ENCODE measurements around the gene RPL38. TPM values are rescaled to one million over a fixed set of nuclear protein-coding genes. Genes with fewer than 3 reads are reported as not detected.

The RPL38 gene
- total RNA-seq, 2 donors from 2014 or later, result 163 to 177 TPM

GRCh38 chr17:74177018-74177450, 26.4 kb upstream of the RPL38 start:
- TF ChIP-seq CTCF (IDR thresholded peaks at IDR 0.05), result no peak
- ATAC-seq (ENCODE audit: insufficient number of reproducible peaks, low FRiP score, low read depth), result no peak
- Histone ChIP-seq H3K27me3 (replicated peaks; ENCODE audit: insufficient read depth) (no peaks in the 10 kb centered on the region), H3K4me1 (ENCODE audit: control insufficient read depth in 1 of 2, low read depth in 2 of 2) (no peaks in the 10 kb centered on the region), H3K4me3 (no peak overlapping the region), H3K27ac (no peak overlapping the region), H3K9me3 (no peaks in the 10 kb centered on the region), H3K36me3 (no peaks in the 10 kb centered on the region)
- no peak for DNase-seq (ENCODE audit: low spot score)

- Histone ChIP-seq H3K9me3 (no peaks in the 10 kb centered on the region), H3K27ac (no peak overlapping the region), H3K4me1 (ENCODE audit: control insufficient read depth in 1 of 2, low read depth in 2 of 2) (no peaks in the 10 kb centered on the region), H3K27me3 (replicated peaks; ENCODE audit: insufficient read depth) (no peaks in the 10 kb centered on the region), H3K4me3 (no peak overlapping the region), H3K36me3 (no peaks in the 10 kb centered on the region)
- no peak for TF ChIP-seq CTCF (IDR thresholded peaks at IDR 0.05)
- no peak for ATAC-seq (ENCODE audit: insufficient number of reproducible peaks, low FRiP score, low read depth)
- DNase-seq (ENCODE audit: low spot score), result no peak
Measured at GRCh38 chr17:74179576-74179975, 23.9 kb upstream of the RPL38 start.

GRCh38 chr17:74180336-74180735, 23.1 kb upstream of the RPL38 start:
- Histone ChIP-seq H3K27ac (no peak overlapping the region), H3K9me3 (no peaks in the 10 kb centered on the region), H3K36me3 (no peaks in the 10 kb centered on the region), H3K4me3 (no peak overlapping the region), H3K4me1 (ENCODE audit: control insufficient read depth in 1 of 2, low read depth in 2 of 2) (no peaks in the 10 kb centered on the region), H3K27me3 (replicated peaks; ENCODE audit: insufficient read depth) (no peaks in the 10 kb centered on the region)
- no peak for TF ChIP-seq CTCF (IDR thresholded peaks at IDR 0.05)
- DNase-seq (ENCODE audit: low spot score), result no peak
- no peak for ATAC-seq (ENCODE audit: insufficient number of reproducible peaks, low FRiP score, low read depth)

- Histone ChIP-seq H3K4me1 (ENCODE audit: control insufficient read depth in 1 of 2, low read depth in 2 of 2) (no peaks in the 10 kb centered on the region), H3K36me3 (no peaks in the 10 kb centered on the region), H3K4me3 (no peak overlapping the region), H3K27me3 (replicated peaks; ENCODE audit: insufficient read depth) (no peaks in the 10 kb centered on the region), H3K9me3 (no peaks in the 10 kb centered on the region), H3K27ac (no peak overlapping the region)
- ATAC-seq (ENCODE audit: insufficient number of reproducible peaks, low FRiP score, low read depth) (no peak), DNase-seq (ENCODE audit: low spot score) (no peak)
- no peak for TF ChIP-seq CTCF (IDR thresholded peaks at IDR 0.05)
Measured at GRCh38 chr17:74181341-74181740, 22.1 kb upstream of the RPL38 start.

- no peak for TF ChIP-seq CTCF (IDR thresholded peaks at IDR 0.05)
- ATAC-seq (ENCODE audit: insufficient number of reproducible peaks, low FRiP score, low read depth), result no peak
- DNase-seq (ENCODE audit: low spot score), result no peak
- Histone ChIP-seq H3K4me3 (no peak overlapping the region), H3K9me3 (no peaks in the 10 kb centered on the region), H3K36me3 (no peaks in the 10 kb centered on the region), H3K27me3 (replicated peaks; ENCODE audit: insufficient read depth) (no peaks in the 10 kb centered on the region), H3K4me1 (ENCODE audit: control insufficient read depth in 1 of 2, low read depth in 2 of 2) (no peaks in the 10 kb centered on the region), H3K27ac (no peak overlapping the region)
Measured at GRCh38 chr17:74182041-74182723, 21.3 kb upstream of the RPL38 start.
